ENCODE measurements around the gene CSRNP2.
A peak's percentile ranks its signal among the peaks of the same experiment; 100 is the strongest.

CSRNP2 gene

GRCh38 chr12:51049525-51049924 lies 33.9 kb downstream of the CSRNP2 start:
- peak overlapping the region; percentile 83 for H3K9ac ChIP-seq (ENCODE audit: low read length)
- no peaks in the 10 kb centered on the region for H3K27me3 ChIP-seq (ENCODE audit: control insufficient read depth, insufficient read depth, low read length)
- H3K4me3 ChIP-seq (ENCODE audit: low read length), result no peak overlapping the region
- no peaks in the 10 kb centered on the region for H3K9me3 ChIP-seq (ENCODE audit: control insufficient read depth, low read length)
- no peaks in the 10 kb centered on the region for H3K36me3 ChIP-seq (ENCODE audit: control insufficient read depth, insufficient read depth, low read length)
- H3K4me1 ChIP-seq (ENCODE audit: control insufficient read depth, insufficient read depth, low read length), result peaks cover 6% of the 10 kb centered on the region

GRCh38 chr12:51048661-51049251 lies 34.6 kb downstream of the CSRNP2 start:
- peaks cover 6% of the 10 kb centered on the region for H3K4me1 ChIP-seq (ENCODE audit: control insufficient read depth, insufficient read depth, low read length)
- no peaks in the 10 kb centered on the region for H3K36me3 ChIP-seq (ENCODE audit: control insufficient read depth, insufficient read depth, low read length)
- peak overlapping the region; percentile 54 for H3K4me3 ChIP-seq (ENCODE audit: low read length)
- H3K27me3 ChIP-seq (ENCODE audit: control insufficient read depth, insufficient read depth, low read length), result no peaks in the 10 kb centered on the region
- H3K9me3 ChIP-seq (ENCODE audit: control insufficient read depth, low read length), result no peaks in the 10 kb centered on the region
- H3K9ac ChIP-seq (ENCODE audit: low read length), result peak overlapping the region; percentile 83

GRCh38 chr12:51047655-51048540 lies 35.5 kb downstream of the CSRNP2 start, which contains the start of gene LETMD1:
LETMD1 (plus strand) TSS chr12:51048327; CDS start chr12:51048357, 30 bp downstream.
- peak within 1 kb of the TSS; percentile 83 for H3K9ac ChIP-seq (ENCODE audit: low read length)
- peak within 1 kb of the TSS; percentile 54 for H3K4me3 ChIP-seq (ENCODE audit: low read length)
- no peaks in the 10 kb centered on the region for H3K27me3 ChIP-seq (ENCODE audit: control insufficient read depth, insufficient read depth, low read length)
- no peaks in the 10 kb centered on the region for H3K9me3 ChIP-seq (ENCODE audit: control insufficient read depth, low read length)
- H3K4me1 ChIP-seq (ENCODE audit: control insufficient read depth, insufficient read depth, low read length), result peaks cover 6% of the 10 kb centered on the region
- H3K36me3 ChIP-seq (ENCODE audit: control insufficient read depth, insufficient read depth, low read length), result no peaks in the 10 kb centered on the region

GRCh38 chr12:51036279-51036678 lies 47.1 kb downstream of the CSRNP2 start:
- Histone ChIP-seq H3K27me3 (ENCODE audit: control insufficient read depth, insufficient read depth, low read length) (no peaks in the 10 kb centered on the region), H3K4me3 (ENCODE audit: low read length) (no peak overlapping the region), H3K9ac (ENCODE audit: low read length) (no peak overlapping the region), H3K4me1 (ENCODE audit: control insufficient read depth, insufficient read depth, low read length) (peaks cover 7% of the 10 kb centered on the region), H3K36me3 (ENCODE audit: control insufficient read depth, insufficient read depth, low read length) (no peaks in the 10 kb centered on the region), H3K9me3 (ENCODE audit: control insufficient read depth, low read length) (no peaks in the 10 kb centered on the region)

- H3K4me1 ChIP-seq (ENCODE audit: control insufficient read depth, insufficient read depth, low read length), result peaks cover 8% of the 10 kb centered on the region
- no peaks in the 10 kb centered on the region for H3K27me3 ChIP-seq (ENCODE audit: control insufficient read depth, insufficient read depth, low read length)
- H3K9ac ChIP-seq (ENCODE audit: low read length), result no peak overlapping the region
- no peaks in the 10 kb centered on the region for H3K36me3 ChIP-seq (ENCODE audit: control insufficient read depth, insufficient read depth, low read length)
- H3K9me3 ChIP-seq (ENCODE audit: control insufficient read depth, low read length), result no peaks in the 10 kb centered on the region
- H3K4me3 ChIP-seq (ENCODE audit: low read length), result no peak overlapping the region
Observed at GRCh38 chr12:51033457-51034089, 49.8 kb downstream of the CSRNP2 start.

- no peaks in the 10 kb centered on the region for H3K9me3 ChIP-seq (ENCODE audit: control insufficient read depth, low read length)
- H3K36me3 ChIP-seq (ENCODE audit: control insufficient read depth, insufficient read depth, low read length), result no peaks in the 10 kb centered on the region
- no peak overlapping the region for H3K9ac ChIP-seq (ENCODE audit: low read length)
- no peaks in the 10 kb centered on the region for H3K27me3 ChIP-seq (ENCODE audit: control insufficient read depth, insufficient read depth, low read length)
- peaks cover 8% of the 10 kb centered on the region for H3K4me1 ChIP-seq (ENCODE audit: control insufficient read depth, insufficient read depth, low read length)
- H3K4me3 ChIP-seq (ENCODE audit: low read length), result no peak overlapping the region
Observed at GRCh38 chr12:51033048-51033447, 50.3 kb downstream of the CSRNP2 start.

- no peak overlapping the region for H3K4me3 ChIP-seq (ENCODE audit: low read length)
- H3K27me3 ChIP-seq (ENCODE audit: control insufficient read depth, insufficient read depth, low read length), result no peaks in the 10 kb centered on the region
- H3K4me1 ChIP-seq (ENCODE audit: control insufficient read depth, insufficient read depth, low read length), result peaks cover 18% of the 10 kb centered on the region
- H3K36me3 ChIP-seq (ENCODE audit: control insufficient read depth, insufficient read depth, low read length), result no peaks in the 10 kb centered on the region
- H3K9me3 ChIP-seq (ENCODE audit: control insufficient read depth, low read length), result no peaks in the 10 kb centered on the region
- no peak overlapping the region for H3K9ac ChIP-seq (ENCODE audit: low read length)
Observed at GRCh38 chr12:51028813-51029150, 54.6 kb downstream of the CSRNP2 start.

- H3K36me3 ChIP-seq (ENCODE audit: control insufficient read depth, insufficient read depth, low read length), result no peaks in the 10 kb centered on the region
- peaks cover 23% of the 10 kb centered on the region for H3K4me1 ChIP-seq (ENCODE audit: control insufficient read depth, insufficient read depth, low read length)
- H3K9ac ChIP-seq (ENCODE audit: low read length), result no peak overlapping the region
- no peaks in the 10 kb centered on the region for H3K9me3 ChIP-seq (ENCODE audit: control insufficient read depth, low read length)
- H3K27me3 ChIP-seq (ENCODE audit: control insufficient read depth, insufficient read depth, low read length), result no peaks in the 10 kb centered on the region
- H3K4me3 ChIP-seq (ENCODE audit: low read length), result no peak overlapping the region
Observed at GRCh38 chr12:51028126-51028812, 55.1 kb downstream of the CSRNP2 start.

- H3K4me1 ChIP-seq (ENCODE audit: control insufficient read depth, insufficient read depth, low read length), result peaks cover 23% of the 10 kb centered on the region
- H3K9ac ChIP-seq (ENCODE audit: low read length), result no peak overlapping the region
- H3K27me3 ChIP-seq (ENCODE audit: control insufficient read depth, insufficient read depth, low read length), result no peaks in the 10 kb centered on the region
- H3K9me3 ChIP-seq (ENCODE audit: control insufficient read depth, low read length), result no peaks in the 10 kb centered on the region
- H3K36me3 ChIP-seq (ENCODE audit: control insufficient read depth, insufficient read depth, low read length), result no peaks in the 10 kb centered on the region
- no peak overlapping the region for H3K4me3 ChIP-seq (ENCODE audit: low read length)
Observed at GRCh38 chr12:51027342-51027835, 56.0 kb downstream of the CSRNP2 start.

- Histone ChIP-seq H3K4me3 (ENCODE audit: low read length) (peak within 1 kb of the TSS; percentile 39), H3K36me3 (ENCODE audit: control insufficient read depth, insufficient read depth, low read length) (no peaks in the 10 kb centered on the region), H3K9ac (ENCODE audit: low read length) (peak within 1 kb of the TSS; percentile 88), H3K4me1 (ENCODE audit: control insufficient read depth, insufficient read depth, low read length) (peaks cover 29% of the 10 kb centered on the region), H3K27me3 (ENCODE audit: control insufficient read depth, insufficient read depth, low read length) (no peaks in the 10 kb centered on the region), H3K9me3 (ENCODE audit: control insufficient read depth, low read length) (no peaks in the 10 kb centered on the region)
Observed at GRCh38 chr12:51025836-51026638, 57.4 kb downstream of the CSRNP2 start, which contains the start of gene SLC11A2. SLC11A2 (minus strand) TSS chr12:51026384; CDS start chr12:51010728, 15,656 bp downstream.

GRCh38 chr12:51025338-51025835 lies 58.0 kb downstream of the CSRNP2 start:
- Histone ChIP-seq H3K36me3 (ENCODE audit: control insufficient read depth, insufficient read depth, low read length) (no peaks in the 10 kb centered on the region), H3K9me3 (ENCODE audit: control insufficient read depth, low read length) (no peaks in the 10 kb centered on the region), H3K9ac (ENCODE audit: low read length) (peak overlapping the region; percentile 88), H3K4me3 (ENCODE audit: low read length) (peak overlapping the region; percentile 39), H3K4me1 (ENCODE audit: control insufficient read depth, insufficient read depth, low read length) (peaks cover 29% of the 10 kb centered on the region), H3K27me3 (ENCODE audit: control insufficient read depth, insufficient read depth, low read length) (no peaks in the 10 kb centered on the region)
